GM10266 (cell line): ENCODE data around the gene SLAMF1.

Experiments
- DNase-seq: peaks from one replicate; pipeline ENCODE4 v3.0.0; 2012; ENCODE audit errors: extremely low spot score
- TF ChIP-seq, protein P1 (sequence below): IDR thresholded peaks from 2 replicates; pipeline ENCODE4 v1.5.1; 2012; ENCODE audit warnings: mild to moderate bottlenecking, low read depth; ENCODE audit not compliant: control insufficient read depth, insufficient read depth; ENCODE audit errors: missing control alignments

SLAMF1 gene

DNA sequence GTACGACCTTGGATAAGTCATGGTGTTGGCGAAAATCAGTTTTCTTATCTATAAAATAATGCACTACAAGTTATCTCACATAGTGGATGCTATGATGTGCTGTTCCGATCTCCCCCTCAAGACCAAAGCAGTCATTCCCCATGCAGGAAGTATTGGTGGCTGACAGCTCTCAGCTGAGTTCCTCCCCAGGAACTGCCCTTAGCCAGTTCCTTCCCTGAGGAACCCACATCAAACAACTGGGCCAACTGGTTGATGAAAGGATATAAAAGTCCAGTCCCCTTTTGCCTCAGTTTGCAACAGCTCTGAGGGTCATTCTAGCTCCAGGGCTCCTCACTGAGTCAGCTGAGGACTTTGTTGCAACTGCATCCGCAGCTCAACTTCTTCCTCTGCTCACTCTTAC lies 16.1 kb upstream of the SLAMF1 start:
- DNase-seq: no peak
- TF ChIP-seq, protein P1, sequence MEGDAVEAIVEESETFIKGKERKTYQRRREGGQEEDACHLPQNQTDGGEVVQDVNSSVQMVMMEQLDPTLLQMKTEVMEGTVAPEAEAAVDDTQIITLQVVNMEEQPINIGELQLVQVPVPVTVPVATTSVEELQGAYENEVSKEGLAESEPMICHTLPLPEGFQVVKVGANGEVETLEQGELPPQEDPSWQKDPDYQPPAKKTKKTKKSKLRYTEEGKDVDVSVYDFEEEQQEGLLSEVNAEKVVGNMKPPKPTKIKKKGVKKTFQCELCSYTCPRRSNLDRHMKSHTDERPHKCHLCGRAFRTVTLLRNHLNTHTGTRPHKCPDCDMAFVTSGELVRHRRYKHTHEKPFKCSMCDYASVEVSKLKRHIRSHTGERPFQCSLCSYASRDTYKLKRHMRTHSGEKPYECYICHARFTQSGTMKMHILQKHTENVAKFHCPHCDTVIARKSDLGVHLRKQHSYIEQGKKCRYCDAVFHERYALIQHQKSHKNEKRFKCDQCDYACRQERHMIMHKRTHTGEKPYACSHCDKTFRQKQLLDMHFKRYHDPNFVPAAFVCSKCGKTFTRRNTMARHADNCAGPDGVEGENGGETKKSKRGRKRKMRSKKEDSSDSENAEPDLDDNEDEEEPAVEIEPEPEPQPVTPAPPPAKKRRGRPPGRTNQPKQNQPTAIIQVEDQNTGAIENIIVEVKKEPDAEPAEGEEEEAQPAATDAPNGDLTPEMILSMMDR: no peak

DNA sequence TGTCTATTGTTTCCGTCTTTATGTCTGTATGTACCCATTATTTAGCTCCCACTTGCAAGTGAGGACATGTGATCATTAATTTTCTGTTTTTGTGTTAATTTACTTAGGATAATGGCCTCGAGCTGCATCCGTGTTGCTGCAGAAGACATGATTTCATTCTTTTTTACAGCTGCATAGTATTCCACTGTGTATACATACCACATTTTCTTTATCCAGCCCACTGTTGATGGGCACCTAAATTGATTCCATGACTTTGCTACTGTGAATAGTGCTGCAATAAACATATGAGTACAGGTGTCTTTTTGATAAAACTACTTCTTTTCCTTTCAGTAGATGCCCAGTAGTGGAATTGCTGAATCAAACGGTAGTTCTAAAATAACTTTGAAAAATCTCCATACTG lies 12.7 kb upstream of the SLAMF1 start:
- DNase-seq: no peak
- TF ChIP-seq, protein P1: no peak

DNA sequence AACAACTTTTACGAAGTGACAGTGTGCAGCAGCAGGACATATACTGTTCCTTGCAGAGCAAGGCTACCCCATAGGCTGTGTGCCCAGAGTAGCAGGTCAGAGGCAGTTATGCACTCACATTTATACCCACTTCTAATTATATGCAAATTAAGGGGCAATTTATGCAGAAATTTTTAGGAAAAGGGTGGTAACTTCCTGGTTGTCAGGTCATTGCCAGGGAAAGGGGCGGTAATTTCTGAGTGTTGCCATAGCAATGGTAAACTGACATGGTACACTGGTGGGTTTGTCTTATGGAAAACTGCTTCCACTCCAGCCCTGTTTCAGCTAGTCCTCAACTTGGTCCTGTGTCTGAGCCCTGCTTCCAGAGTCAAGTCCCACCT lies 12.0 kb upstream of the SLAMF1 start:
- TF ChIP-seq, protein P1: no peak
- DNase-seq: no peak

DNA sequence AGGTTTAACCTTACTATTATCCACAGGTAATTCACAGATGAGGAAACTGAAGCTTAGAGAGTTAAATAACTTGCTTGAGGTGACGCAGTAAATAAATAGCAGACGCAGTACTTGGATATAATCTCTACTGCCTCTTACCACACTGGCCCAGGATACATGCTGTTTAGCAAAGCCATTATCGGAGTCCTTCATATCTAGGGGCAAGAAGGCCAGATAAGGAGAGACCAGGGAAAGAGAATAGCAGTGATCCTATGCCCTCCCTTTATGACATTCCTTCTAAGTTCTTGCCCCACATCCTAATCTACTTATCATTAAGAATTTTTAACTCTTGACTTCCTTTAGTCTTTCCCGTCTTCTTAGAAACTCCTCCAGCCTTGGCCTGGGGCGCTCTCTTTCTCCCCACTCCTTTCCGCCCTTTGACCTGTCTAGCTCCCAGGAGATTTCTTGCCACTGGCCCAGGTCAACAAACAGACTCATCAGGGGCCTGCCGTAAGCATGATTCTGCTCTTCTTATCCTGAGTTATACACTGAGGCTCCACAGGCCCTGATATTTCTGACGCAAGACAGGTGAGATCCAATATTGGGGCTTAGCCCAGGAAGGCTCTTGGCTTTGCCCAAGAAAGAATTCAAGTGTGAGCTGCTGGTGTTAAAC lies 11.4 kb upstream of the SLAMF1 start:
- TF ChIP-seq, protein P1: no peak
- DNase-seq: no peak

DNA sequence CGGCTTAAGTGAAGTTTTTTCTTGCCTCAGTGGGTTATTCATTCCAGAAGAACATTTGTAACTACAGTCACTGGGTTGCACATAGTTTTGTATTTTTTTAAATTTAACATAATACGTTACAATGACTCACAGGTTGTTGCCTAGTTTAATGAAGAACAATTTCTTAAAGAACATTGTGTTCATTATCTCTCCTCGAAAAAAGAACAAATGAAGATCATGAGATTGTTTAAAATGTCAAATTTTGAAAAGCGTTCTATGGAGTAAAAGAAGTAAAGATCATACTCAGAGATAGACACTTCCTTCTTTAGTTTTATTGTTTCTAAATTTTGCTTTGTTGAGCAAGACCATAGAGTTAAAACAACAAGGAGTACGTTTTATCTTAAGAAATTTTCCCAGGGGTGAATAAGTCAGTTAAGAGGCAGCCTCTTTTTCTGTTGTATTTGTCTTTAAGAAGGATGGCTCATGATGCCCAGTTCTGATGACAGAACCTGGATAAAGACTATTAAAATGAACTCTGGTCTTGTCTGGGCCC lies 10.5 kb upstream of the SLAMF1 start:
- DNase-seq: no peak
- TF ChIP-seq, protein P1: no peak

DNA sequence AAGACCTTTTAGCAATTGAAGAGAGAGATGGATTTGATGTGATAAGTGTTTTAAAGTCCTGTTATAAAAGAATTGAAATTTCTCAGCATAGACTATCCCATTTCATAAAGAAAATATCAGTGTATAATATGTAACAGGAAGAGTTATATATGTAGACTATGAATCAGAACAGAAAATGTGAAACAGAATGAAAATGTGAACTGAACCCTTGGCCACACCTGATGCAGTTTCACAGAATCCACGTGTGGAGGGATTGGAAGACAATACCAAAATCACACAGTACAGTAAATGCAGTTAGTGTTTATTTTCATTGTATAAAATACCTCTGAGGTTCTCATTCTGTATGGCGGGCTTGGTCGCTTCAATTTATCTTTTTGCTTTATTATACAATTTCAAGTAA lies 9.9 kb upstream of the SLAMF1 start:
- TF ChIP-seq, protein P1: no peak
- no peak for DNase-seq

DNA sequence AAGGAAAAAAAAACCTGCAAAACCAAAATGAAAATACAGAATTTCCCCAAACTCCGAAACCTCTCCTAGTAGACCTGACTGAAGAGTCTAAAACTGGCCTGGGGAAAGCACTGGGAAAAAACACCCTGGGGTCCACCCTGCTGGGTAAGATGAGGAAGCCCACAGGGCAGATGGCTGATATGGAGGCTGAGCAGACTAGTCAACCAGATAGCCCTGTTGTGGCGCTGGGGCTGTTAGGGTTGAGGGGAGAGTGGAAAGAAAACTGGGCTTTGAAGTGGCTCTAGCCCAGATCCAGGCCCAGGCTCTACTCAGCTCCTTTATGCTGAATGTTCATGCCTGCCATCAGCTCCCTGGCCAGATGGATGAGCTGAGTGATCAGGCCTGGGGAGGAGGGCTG lies 6.8 kb upstream of the SLAMF1 start:
- no peak for DNase-seq

More for the DNA sequence above, 6.8 kb upstream of the SLAMF1 start:
- TF ChIP-seq, protein P1: no peak
